Thyroid gland (tissue), 4 donors: ENCODE results near the gene P2RY2. TPM values are rescaled to one million over a fixed set of nuclear protein-coding genes. Genes with fewer than 3 reads are reported as not detected.

ENCODE experiments used
- DNase-seq, 2 donors: peaks; one replicate each; pipeline ENCODE4 v3.0.0-alpha.2; 2019
- H3K27ac ChIP-seq, 3 donors: fragments of 200-600 bp; sonication (generic); 1 replicate in 2 of 3; 2 replicates in 1 of 3; pipeline ENCODE4 v1.5.1; 2016 to 2019; ENCODE audit warnings: mild to moderate bottlenecking in 1 of 3, moderate library complexity in 1 of 3
- H3K27me3 ChIP-seq: fragments of 200-600 bp; sonication (generic); one replicate; pipeline ENCODE4 v1.5.1; 2019
- H3K36me3 ChIP-seq, 2 donors: fragments of 200-600 bp; sonication (generic); one replicate each; pipeline ENCODE4 v1.5.1; 2016 to 2019
- H3K4me1 ChIP-seq, 2 donors: fragments of 200-600 bp; sonication (generic); one replicate each; pipeline ENCODE4 v1.5.1; 2017 to 2019
- H3K4me3 ChIP-seq, 3 donors: fragments of 200-600 bp; sonication (generic); replicated peaks in 1 of 3; 1 replicate in 2 of 3; 2 replicates in 1 of 3; pipeline ENCODE4 v1.5.1; 2016; ENCODE audit warnings: mild to moderate bottlenecking in 1 of 3
- H3K9me3 ChIP-seq: fragments of 200-600 bp; sonication (generic); one replicate; pipeline ENCODE4 v1.5.1; 2017
- CTCF ChIP-seq, 6 experiments: fragments of 200-600 bp in 3 of 6; fragments of 450-650 bp in 3 of 6; sonication (generic) in 3 of 6; IDR thresholded peaks; one replicate each; pipeline ENCODE4 v1.5.1; 2016 to 2019; ENCODE audit warnings: antibody characterized with exemption in 6 of 6, mild to moderate bottlenecking in 2 of 6, inconsistent platforms in 1 of 6, moderate library complexity in 1 of 6
- POLR2A ChIP-seq, 2 donors: fragments of 450-650 bp; IDR thresholded peaks; one replicate each; pipeline ENCODE4 v1.6.1; 2017; ENCODE audit warnings: antibody characterized with exemption in 2 of 2, mild to moderate bottlenecking in 2 of 2, moderate library complexity in 1 of 2
- WGBS, 2 donors: methylation state at CpG; one replicate each; pipeline ENCODE4 v1.1.5; 2017; 5-methylcytosine and 5-hydroxymethylcytosine counted together
- intact Hi-C: fragments of 100-400 bp; cut with DNase I; formaldehyde crosslinking; loops from one replicate; pipeline ENCODE4 v1.15.1; 2023
- total RNA-seq, 4 donors: library from RNA; depleted of rRNA; stranded (reverse); fragments of >200 nt; gene quantifications; one replicate each; pipeline ENCODE4 v1.2.3, GENCODE V29; 2016

The P2RY2 gene
- total RNA-seq, 4 donors from 2014 or later = 29.3 to 38.1 (median 37.7) TPM

- DNase-seq = no peak
- H3K4me1 ChIP-seq = peaks cover 9 to 30% of the 10 kb centered on the region in 2 donors
- no peaks in the 10 kb centered on the region for H3K9me3 ChIP-seq
- intact Hi-C loops = loop anchor here (2.0 to 10.0 kb wide), 2 partner anchors 252 to 346 kb away; no protein-coding TSS in a partner anchor
- TF ChIP-seq CTCF (IDR thresholded peaks at IDR 0.05) = no peak
- TF ChIP-seq POLR2A (IDR thresholded peaks at IDR 0.05) = no peak
- WGBS, 2 donors = 90 to 94% methylated on average over 5 of the region's 5 CpGs
- H3K4me3 ChIP-seq = no peak overlapping the region
- no peaks in the 10 kb centered on the region for H3K27me3 ChIP-seq
- H3K36me3 ChIP-seq = no peaks in the 10 kb centered on the region
- peak overlapping the region in 1 of 3 donors; percentile 10 for H3K27ac ChIP-seq
Measured at GRCh38 chr11:73176145-73176873, 41.8 kb upstream of the P2RY2 start.

- no peak overlapping the region for H3K27ac ChIP-seq
- peaks cover 9 to 30% of the 10 kb centered on the region in 2 donors for H3K4me1 ChIP-seq
- H3K9me3 ChIP-seq = no peaks in the 10 kb centered on the region
- intact Hi-C loops = loop anchor here (2.0 to 10.0 kb wide), 2 partner anchors 252 to 346 kb away; no protein-coding TSS in a partner anchor
- H3K4me3 ChIP-seq = no peak overlapping the region
- 100% methylated on average over 1 of the region's 1 CpG for WGBS, 2 donors
- TF ChIP-seq POLR2A (IDR thresholded peaks at IDR 0.05) = no peak
- TF ChIP-seq CTCF (IDR thresholded peaks at IDR 0.05) = no peak
- no peaks in the 10 kb centered on the region for H3K27me3 ChIP-seq
- no peaks in the 10 kb centered on the region for H3K36me3 ChIP-seq
- no peak for DNase-seq
Measured at GRCh38 chr11:73176874-73177155, 41.3 kb upstream of the P2RY2 start.

GRCh38 chr11:73177380-73177777 is 40.7 kb upstream of the P2RY2 start:
- peaks cover 9 to 30% of the 10 kb centered on the region in 2 donors for H3K4me1 ChIP-seq
- intact Hi-C loops = loop anchor here (2.0 to 10.0 kb wide), 2 partner anchors 253 to 347 kb away; no protein-coding TSS in a partner anchor
- WGBS, 2 donors = 53 to 77% methylated on average over 3 of the region's 3 CpGs
- H3K27me3 ChIP-seq = no peaks in the 10 kb centered on the region
- no peaks in the 10 kb centered on the region for H3K9me3 ChIP-seq
- DNase-seq = no peak
- H3K27ac ChIP-seq = peak overlapping the region in 2 of 3 donors; percentile 20 to 50
- H3K36me3 ChIP-seq = no peaks in the 10 kb centered on the region
- TF ChIP-seq POLR2A (IDR thresholded peaks at IDR 0.05) = no peak
- TF ChIP-seq CTCF (IDR thresholded peaks at IDR 0.05) = no peak
- H3K4me3 ChIP-seq = no peak overlapping the region

- 22 to 44% methylated on average over 10 to 15 of the region's 15 CpGs for WGBS, 2 donors
- no peaks in the 10 kb centered on the region for H3K27me3 ChIP-seq
- H3K27ac ChIP-seq = peak overlapping the region in 2 of 3 donors; percentile 20 to 50
- H3K4me1 ChIP-seq = peaks cover 9 to 30% of the 10 kb centered on the region in 2 donors
- H3K9me3 ChIP-seq = no peaks in the 10 kb centered on the region
- no peak for TF ChIP-seq POLR2A (IDR thresholded peaks at IDR 0.05)
- TF ChIP-seq CTCF (IDR thresholded peaks at IDR 0.05) = peak; percentile 43 to 96 (median 83)
- DNase-seq = peak; percentile 83 to 87
- intact Hi-C loops = loop anchor here (2.0 to 10.0 kb wide), 2 partner anchors 253 to 347 kb away; no protein-coding TSS in a partner anchor
- no peak overlapping the region for H3K4me3 ChIP-seq
- H3K36me3 ChIP-seq = no peaks in the 10 kb centered on the region
Measured at GRCh38 chr11:73177778-73178539, 40.1 kb upstream of the P2RY2 start.
